Activated naive CD4-positive, alpha-beta T cell treated with anti-CD3 and anti-CD28 coated beads for 36 hours (primary cell): ENCODE data around the gene ATG16L1. TPM values are rescaled to one million over a fixed set of nuclear protein-coding genes. Genes with fewer than 3 reads are reported as not detected.

ENCODE experiments used
- CTCF ChIA-PET: fragments of 350-600 bp; sonication (Branson Sonifier 250); formaldehyde crosslinking; loops from one replicate; lab custom pipeline; 2021; ENCODE audit warnings: antibody characterized with exemption; lab: Charles Lee
- DNase-seq: peaks from one replicate; pipeline ENCODE4 v3.0.0-alpha.2; 2020
- H3K27ac Mint-ChIP-seq: one replicate; pipeline ENCODE4 v1.8.0; 2021; ENCODE audit warnings: mild to moderate bottlenecking, mixed read lengths
- H3K27me3 Mint-ChIP-seq: one replicate; pipeline ENCODE4 v1.8.0; 2021; ENCODE audit warnings: low read depth, mixed read lengths
- H3K36me3 Mint-ChIP-seq: one replicate; pipeline ENCODE4 v1.8.0; 2021; ENCODE audit warnings: low read depth, mixed read lengths
- H3K4me1 Mint-ChIP-seq: one replicate; pipeline ENCODE4 v1.8.0; 2021; ENCODE audit warnings: low read depth, mixed read lengths
- H3K4me3 Mint-ChIP-seq: one replicate; pipeline ENCODE4 v1.8.0; 2021; ENCODE audit warnings: mild to moderate bottlenecking, moderate library complexity, mixed read lengths
- H3K9me3 Mint-ChIP-seq: one replicate; pipeline ENCODE4 v1.8.0; 2021; ENCODE audit warnings: mixed read lengths
- intact Hi-C: fragments of 100-400 bp; cut with micrococcal nuclease; formaldehyde crosslinking; loops from one replicate; pipeline ENCODE4 v1.15.1; 2023
- total RNA-seq, 2 experiments: library from RNA; stranded (reverse); gene quantifications; one replicate each; pipeline ENCODE4 v1.2.3, GENCODE V29; 2021

The ATG16L1 gene
- total RNA-seq, 2 experiments from 2014 or later = 21.2 to 24.2 TPM

DNA sequence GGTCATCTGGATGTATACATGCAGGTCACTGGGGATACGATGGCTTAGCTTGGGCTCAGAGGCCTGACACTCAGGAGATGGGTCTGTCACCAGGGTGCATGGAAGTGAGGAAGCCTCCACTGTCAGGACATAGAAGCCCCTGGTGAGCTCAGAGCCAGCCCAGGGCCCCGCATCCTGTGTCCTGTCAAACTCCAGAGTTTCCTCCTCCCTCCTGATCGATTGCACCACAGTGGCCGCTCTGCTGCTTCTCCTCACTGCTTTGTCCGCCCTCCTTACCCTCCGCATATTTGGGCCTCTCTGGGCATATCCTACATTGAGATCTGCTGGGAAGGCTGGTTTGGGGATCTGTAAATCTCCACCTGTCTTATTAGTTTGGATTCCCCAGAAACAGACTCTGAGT, 37.5 kb upstream of the ATG16L1 start:
- intact Hi-C loops = no loop called here
- H3K27ac Mint-ChIP-seq = no peak overlapping the region
- CTCF ChIA-PET = no interaction called here
- H3K36me3 Mint-ChIP-seq = no peaks in the 10 kb centered on the region
- no peaks in the 10 kb centered on the region for H3K9me3 Mint-ChIP-seq
- H3K4me3 Mint-ChIP-seq = no peak overlapping the region
- no peak for DNase-seq
- no peaks in the 10 kb centered on the region for H3K27me3 Mint-ChIP-seq
- peaks cover 8% of the 10 kb centered on the region for H3K4me1 Mint-ChIP-seq

DNA sequence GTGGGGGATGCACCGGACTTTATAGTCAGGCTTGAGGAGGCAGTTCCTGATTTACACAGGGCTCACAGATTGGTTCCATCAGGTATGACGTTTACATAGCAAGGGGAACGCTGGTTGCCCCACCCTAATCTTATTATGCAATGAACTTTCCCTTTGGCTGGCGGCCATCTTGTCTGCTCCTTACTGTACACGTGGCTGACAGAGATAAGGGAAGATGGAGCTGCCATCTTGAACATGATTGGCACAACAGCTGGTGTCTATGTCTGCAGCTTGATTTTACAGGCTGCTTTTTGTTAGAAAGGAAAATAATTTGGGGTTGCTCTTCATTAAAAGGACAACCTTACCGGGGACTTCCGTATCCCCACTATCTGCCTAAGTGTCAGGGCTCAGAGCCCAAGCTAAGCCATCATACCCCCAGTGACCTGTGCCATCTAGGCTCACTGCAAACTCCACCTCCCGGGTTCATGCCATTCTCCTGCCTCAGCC, 33.5 kb upstream of the ATG16L1 start:
- no peak overlapping the region for H3K4me3 Mint-ChIP-seq
- H3K27ac Mint-ChIP-seq = no peak overlapping the region
- intact Hi-C loops = no loop called here
- no peaks in the 10 kb centered on the region for H3K27me3 Mint-ChIP-seq
- H3K9me3 Mint-ChIP-seq = no peaks in the 10 kb centered on the region
- no peak for DNase-seq
- CTCF ChIA-PET = no interaction called here
- H3K36me3 Mint-ChIP-seq = no peaks in the 10 kb centered on the region
- no peaks in the 10 kb centered on the region for H3K4me1 Mint-ChIP-seq

DNA sequence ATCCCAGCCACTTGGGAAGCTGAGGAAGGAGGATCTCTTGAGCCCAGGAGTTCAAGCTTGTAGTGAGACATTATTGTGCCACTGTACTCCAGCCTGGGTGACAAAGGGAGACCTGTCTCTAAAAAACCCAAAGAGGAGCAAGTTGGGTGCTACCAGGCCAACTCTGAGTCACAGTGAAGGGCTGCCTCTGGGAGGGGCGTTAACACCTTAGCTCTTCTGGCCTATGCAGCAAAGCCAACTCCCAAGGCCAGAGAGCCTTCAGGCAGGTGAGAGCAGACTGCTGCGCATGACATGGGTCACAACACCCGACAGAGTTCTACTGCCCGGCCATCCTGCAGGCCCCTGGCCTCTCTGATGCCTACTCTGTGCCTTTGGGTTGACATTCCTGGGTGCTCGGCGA, 32.6 kb upstream of the ATG16L1 start:
- DNase-seq = no peak
- no peak overlapping the region for H3K27ac Mint-ChIP-seq
- CTCF ChIA-PET = interaction anchor here (0.7 to 1.0 kb wide), 2 partner anchors 18 to 76 kb away, joined by 3 to 4 read pairs; no protein-coding TSS in a partner anchor

DNA sequence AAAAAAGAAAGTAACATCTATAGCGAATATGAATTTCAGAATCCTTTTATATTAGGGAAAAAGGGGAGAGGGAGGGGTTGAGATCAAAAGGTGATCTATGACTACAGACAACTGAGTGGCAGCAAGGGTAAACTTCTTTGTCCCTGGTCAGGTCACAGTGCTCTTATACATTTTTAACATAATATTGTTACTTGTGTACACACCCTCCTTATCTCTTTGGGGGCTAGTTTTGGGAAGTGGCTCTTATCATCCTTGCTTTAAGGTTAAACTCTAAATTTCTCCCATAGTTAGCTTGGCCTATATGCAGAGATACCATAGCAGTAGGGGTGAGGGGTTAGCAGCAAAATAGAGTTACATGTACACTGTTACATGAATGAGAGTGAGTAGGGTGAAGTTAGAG, 31.6 kb upstream of the ATG16L1 start:
- Mint-ChIP-seq H3K27ac (no peak overlapping the region), H3K9me3 (no peaks in the 10 kb centered on the region), H3K4me1 (no peaks in the 10 kb centered on the region), H3K4me3 (no peak overlapping the region), H3K27me3 (no peaks in the 10 kb centered on the region), H3K36me3 (no peaks in the 10 kb centered on the region)
- CTCF ChIA-PET = no interaction called here
- intact Hi-C loops = no loop called here
- DNase-seq = no peak

More for the DNA sequence above, 32.6 kb upstream of the ATG16L1 start:
- Mint-ChIP-seq H3K9me3 (no peaks in the 10 kb centered on the region), H3K4me1 (no peaks in the 10 kb centered on the region), H3K27me3 (no peaks in the 10 kb centered on the region), H3K36me3 (no peaks in the 10 kb centered on the region), H3K4me3 (no peak overlapping the region)
- intact Hi-C loops = no loop called here

DNA sequence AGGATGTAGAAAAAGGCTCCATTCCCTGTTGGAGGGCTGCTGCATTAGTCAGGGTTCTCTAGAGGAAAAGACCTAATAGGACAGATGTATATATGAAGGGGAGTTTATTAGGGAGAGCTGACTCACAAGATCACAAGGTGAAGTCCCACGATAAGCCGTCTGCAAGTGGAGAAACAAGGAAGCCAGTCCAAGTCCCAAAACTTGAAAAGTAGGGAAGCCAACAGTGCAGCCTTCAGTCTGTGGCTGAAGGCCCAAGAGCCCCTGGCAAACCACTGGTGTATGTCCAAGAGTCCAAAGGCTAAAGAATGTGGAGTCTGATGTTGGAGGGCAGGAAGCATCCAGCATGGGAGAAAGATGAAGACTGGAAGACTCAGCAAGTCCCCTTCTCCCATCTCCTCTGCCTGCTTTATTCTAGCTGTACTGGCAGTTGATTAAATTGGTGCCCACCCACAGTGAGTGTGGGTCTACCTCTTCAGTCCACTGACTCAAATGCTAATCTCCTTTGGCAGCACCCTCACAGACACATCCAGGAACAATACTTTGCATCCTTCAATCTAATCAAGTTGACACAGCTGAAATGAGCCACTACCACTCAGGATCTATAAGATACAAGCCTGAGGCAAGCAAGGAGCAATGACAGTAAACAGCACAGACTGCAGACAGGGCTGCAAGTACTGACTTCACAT, 30.0 kb upstream of the ATG16L1 start:
- no peaks in the 10 kb centered on the region for H3K27me3 Mint-ChIP-seq
- DNase-seq = no peak
- no peak overlapping the region for H3K4me3 Mint-ChIP-seq
- no peak overlapping the region for H3K27ac Mint-ChIP-seq
- no peaks in the 10 kb centered on the region for H3K36me3 Mint-ChIP-seq
- H3K9me3 Mint-ChIP-seq = no peaks in the 10 kb centered on the region
- CTCF ChIA-PET = no interaction called here
- peaks cover 2% of the 10 kb centered on the region for H3K4me1 Mint-ChIP-seq
- intact Hi-C loops = no loop called here

DNA sequence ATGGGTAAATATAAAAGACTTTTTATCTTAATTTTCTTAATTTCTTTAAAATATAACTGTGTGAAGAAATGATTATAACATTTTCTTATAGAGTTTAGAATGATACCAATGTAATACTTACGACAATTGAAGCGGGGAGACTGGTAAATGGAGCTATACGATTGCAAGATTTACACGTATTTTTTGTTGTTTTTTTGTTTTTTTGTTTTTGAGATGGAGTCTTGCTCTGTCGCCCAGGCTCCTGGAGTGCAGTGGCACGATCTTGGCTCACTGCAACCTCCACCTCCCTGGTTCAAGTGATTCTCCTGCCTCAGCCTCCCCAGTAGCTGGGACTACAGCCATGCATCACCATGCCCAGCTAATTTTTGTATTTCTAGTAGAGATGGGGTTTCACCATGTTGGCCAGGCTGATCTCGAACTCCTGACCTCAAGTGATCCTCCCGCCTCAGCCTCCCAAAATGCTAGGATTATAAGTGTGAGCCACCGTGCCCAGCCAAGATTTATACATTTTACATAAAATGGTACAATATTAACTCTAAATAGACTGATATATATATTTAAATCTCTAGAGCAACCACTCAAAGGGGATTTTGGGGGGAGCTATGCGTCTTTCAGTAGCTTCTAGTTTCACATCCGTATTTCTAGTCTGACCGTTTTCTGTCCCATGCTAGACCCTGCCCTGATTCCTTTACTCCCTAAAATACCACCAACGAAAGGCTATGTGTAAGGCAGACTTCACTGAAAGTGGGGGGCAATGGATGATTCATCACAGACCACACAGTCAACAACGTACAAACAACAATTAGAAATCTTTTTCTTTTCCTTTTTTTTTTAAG, 28.2 kb upstream of the ATG16L1 start:
- Mint-ChIP-seq H3K4me3 (no peak overlapping the region), H3K36me3 (no peaks in the 10 kb centered on the region), H3K27me3 (no peaks in the 10 kb centered on the region), H3K27ac (no peak overlapping the region), H3K9me3 (no peaks in the 10 kb centered on the region), H3K4me1 (peaks cover 2% of the 10 kb centered on the region)
- CTCF ChIA-PET = interaction anchor here (0.9 to 1.2 kb wide), 2 partner anchors 24 to 34 kb away, joined by 3 to 4 read pairs; no protein-coding TSS in a partner anchor
- intact Hi-C loops = no loop called here
- no peak for DNase-seq

DNA sequence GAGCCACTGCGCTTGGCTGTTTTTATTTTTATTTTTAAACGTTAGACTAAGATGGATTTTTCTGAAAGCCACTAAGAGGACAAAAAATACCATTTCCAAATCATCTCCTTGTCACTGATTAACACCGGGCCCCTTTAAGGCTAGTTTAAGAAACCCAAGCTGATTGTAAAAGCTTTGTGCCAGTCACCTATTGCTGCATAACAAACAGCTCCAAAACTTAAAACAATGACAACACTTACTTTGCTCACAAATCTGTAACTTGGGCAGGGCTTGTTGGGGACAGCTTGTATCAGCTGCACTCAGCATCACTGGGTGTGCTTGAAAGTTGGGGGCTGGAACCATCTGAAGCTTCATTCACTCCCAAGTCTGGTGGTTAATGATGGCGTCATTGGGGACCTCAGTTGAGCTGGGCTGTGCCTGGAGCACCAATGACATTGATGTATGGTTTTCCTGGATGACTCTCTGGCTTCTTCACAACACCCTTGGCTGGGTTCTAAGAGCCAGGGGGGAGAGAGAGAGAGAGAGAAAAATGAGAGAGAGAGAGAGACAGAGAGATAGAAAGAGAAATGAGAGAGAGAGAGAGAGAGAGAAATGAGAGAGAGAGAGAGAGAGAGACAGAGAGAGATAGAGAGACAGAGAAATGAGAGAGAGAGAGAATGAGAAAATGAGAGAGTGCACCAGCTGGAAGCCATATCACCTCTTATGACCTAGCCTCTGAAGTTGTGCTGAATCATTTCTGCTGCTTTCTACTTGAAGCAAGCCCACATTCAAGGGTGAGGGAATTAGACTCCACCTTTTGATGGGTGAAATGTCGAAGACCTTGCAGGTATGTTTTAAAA, 26.0 kb upstream of the ATG16L1 start:
- H3K27me3 Mint-ChIP-seq = no peaks in the 10 kb centered on the region
- no peaks in the 10 kb centered on the region for H3K36me3 Mint-ChIP-seq
- no peak overlapping the region for H3K4me3 Mint-ChIP-seq
- CTCF ChIA-PET = interaction anchor here (1.7 kb wide), 1 partner anchor 9 kb away, joined by 3 read pairs; no protein-coding TSS in a partner anchor
- H3K27ac Mint-ChIP-seq = no peak overlapping the region
- no peak for DNase-seq
- no peaks in the 10 kb centered on the region for H3K9me3 Mint-ChIP-seq
- H3K4me1 Mint-ChIP-seq = peaks cover 2% of the 10 kb centered on the region
- intact Hi-C loops = no loop called here

DNA sequence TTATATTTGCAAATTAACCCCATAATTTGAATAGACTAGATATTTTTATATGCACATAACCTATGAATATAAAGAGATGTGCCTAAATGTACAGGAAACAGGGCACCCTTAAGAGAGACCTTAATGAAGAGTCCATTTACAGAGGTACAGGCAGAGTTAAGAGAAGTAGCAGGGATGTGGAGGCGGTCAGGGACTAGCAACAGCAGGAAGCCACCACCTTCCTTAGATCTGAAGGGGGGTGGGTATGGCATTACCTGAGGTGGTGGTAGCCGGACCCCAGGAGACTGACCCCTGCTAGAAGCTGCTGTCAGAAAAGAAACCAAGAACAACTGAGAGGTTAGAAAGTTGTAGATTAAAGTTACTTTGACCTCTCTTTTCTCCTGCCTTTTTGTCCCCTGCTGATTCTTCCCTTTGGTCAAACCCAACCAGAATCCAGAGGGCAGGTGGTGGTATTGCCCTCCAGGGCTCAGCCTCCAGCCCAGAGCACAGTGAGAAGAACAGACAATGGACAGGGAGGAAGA, 24.9 kb upstream of the ATG16L1 start:
- CTCF ChIA-PET = no interaction called here
- Mint-ChIP-seq H3K27me3 (no peaks in the 10 kb centered on the region), H3K36me3 (no peaks in the 10 kb centered on the region), H3K4me3 (no peak overlapping the region), H3K9me3 (no peaks in the 10 kb centered on the region), H3K4me1 (peaks cover 8% of the 10 kb centered on the region), H3K27ac (no peak overlapping the region)
- DNase-seq = no peak
- intact Hi-C loops = no loop called here

DNA sequence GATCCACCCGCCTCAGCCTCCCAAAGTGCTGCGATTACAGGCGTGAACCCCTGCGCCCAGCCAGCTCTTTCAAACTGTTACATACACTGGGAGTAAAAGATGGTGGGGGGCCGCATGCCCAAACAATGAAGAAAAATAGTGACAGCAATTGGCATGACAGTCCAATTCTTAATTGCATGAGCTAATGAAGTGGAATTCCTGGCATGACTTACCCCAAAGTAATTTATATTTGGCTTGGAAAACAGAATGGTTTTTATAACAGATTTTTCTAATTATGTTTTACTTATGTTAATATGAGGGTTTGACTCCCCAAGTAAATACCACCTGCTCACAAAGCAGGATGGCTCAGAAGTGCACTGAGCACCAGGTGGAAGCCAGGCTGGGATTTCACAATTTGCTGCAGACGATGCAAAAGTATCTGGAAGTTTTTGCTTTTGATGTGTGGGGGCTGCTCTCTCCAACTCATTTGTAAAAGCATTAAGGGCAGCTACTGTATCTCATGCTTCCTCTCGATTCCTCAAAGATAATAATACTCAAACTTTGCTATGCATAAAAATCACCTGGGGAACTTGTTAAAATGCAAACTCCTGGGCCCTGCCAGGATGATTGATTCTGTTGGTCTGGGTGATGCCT, 24.0 kb upstream of the ATG16L1 start:
- CTCF ChIA-PET = interaction anchor here (0.6 kb wide), 1 partner anchor 173 kb away, joined by 3 read pairs; no protein-coding TSS in a partner anchor
- Mint-ChIP-seq H3K4me3 (no peak overlapping the region), H3K36me3 (no peaks in the 10 kb centered on the region), H3K9me3 (no peaks in the 10 kb centered on the region), H3K27ac (no peak overlapping the region), H3K27me3 (no peaks in the 10 kb centered on the region), H3K4me1 (peaks cover 8% of the 10 kb centered on the region)
- intact Hi-C loops = no loop called here
- DNase-seq = no peak

DNA sequence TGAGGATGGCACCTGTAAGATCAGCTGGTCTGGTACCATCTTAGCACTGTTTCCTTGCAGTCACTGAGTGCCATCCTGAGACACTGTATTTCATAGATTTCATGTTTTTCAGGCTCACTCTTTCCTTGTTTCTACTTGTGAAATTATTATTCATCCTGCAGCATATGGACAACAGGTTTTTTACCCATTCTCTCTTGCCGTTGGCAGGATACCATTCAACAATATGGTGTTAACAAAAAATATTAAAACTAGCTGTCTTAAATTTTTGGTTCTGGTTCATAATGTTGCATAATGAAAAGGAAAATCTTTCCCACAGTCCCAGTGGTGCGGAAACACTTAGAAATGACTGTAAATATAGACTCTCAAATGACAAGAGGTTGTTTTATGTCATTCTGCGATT, 23.1 kb upstream of the ATG16L1 start:
- CTCF ChIA-PET = no interaction called here

DNA sequence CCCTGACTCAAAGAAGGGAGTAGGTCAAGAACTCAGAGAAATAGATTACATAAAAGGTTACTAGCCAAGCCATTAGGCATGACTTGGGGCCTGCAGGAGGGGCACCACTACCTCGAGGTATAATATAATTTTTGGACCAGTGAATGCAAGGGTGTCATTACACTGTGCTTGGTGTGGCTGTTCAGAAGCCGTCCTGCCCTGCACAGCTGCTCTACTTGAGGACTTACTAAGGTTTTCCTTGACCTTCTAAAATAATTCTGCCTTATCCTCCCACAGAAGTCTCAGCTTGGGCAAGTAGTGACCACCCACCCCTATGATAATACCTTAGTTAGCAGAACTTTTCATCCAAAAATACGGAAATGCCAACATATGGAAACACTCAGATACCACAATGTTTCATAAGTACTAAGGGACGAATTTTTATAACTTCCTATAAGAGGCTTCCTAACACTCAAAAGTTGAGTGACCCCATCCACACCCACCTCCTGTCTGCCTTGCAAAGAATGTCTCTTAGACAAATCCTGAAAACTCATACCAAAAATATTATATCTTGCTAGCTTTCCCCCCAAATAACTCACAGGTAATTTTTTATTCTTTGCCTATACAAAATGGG, 17.7 kb upstream of the ATG16L1 start:
- Mint-ChIP-seq H3K4me1 (peaks cover 28% of the 10 kb centered on the region), H3K27me3 (no peaks in the 10 kb centered on the region), H3K36me3 (no peaks in the 10 kb centered on the region), H3K9me3 (no peaks in the 10 kb centered on the region), H3K27ac (no peak overlapping the region), H3K4me3 (no peak overlapping the region)
- CTCF ChIA-PET = interaction anchor here (0.7 to 0.9 kb wide), 2 partner anchors 9 to 17 kb away, joined by 3 read pairs; no protein-coding TSS in a partner anchor
- DNase-seq = no peak
- intact Hi-C loops = loop anchor here (2.0 kb wide), 1 partner anchor 17 kb away; the partner anchor contains the start of gene ATG16L1

More for the DNA sequence above, 23.1 kb upstream of the ATG16L1 start:
- no peak overlapping the region for H3K27ac Mint-ChIP-seq
- intact Hi-C loops = no loop called here
- H3K36me3 Mint-ChIP-seq = no peaks in the 10 kb centered on the region
- DNase-seq = no peak
- no peaks in the 10 kb centered on the region for H3K9me3 Mint-ChIP-seq
- no peak overlapping the region for H3K4me3 Mint-ChIP-seq
- no peaks in the 10 kb centered on the region for H3K27me3 Mint-ChIP-seq
- H3K4me1 Mint-ChIP-seq = peaks cover 9% of the 10 kb centered on the region
